GM18499 (cell line): Measurements from ENCODE around the gene BAZ1B.

Experiments
- ATAC-seq: cut with Tn5 transposase; IDR thresholded peaks from one replicate; pipeline ENCODE4 v1.9.1; 2021; ENCODE audit warnings: moderate number of reproducible peaks; ENCODE audit not compliant: insufficient read depth, unreplicated experiment

Gene BAZ1B

DNA sequence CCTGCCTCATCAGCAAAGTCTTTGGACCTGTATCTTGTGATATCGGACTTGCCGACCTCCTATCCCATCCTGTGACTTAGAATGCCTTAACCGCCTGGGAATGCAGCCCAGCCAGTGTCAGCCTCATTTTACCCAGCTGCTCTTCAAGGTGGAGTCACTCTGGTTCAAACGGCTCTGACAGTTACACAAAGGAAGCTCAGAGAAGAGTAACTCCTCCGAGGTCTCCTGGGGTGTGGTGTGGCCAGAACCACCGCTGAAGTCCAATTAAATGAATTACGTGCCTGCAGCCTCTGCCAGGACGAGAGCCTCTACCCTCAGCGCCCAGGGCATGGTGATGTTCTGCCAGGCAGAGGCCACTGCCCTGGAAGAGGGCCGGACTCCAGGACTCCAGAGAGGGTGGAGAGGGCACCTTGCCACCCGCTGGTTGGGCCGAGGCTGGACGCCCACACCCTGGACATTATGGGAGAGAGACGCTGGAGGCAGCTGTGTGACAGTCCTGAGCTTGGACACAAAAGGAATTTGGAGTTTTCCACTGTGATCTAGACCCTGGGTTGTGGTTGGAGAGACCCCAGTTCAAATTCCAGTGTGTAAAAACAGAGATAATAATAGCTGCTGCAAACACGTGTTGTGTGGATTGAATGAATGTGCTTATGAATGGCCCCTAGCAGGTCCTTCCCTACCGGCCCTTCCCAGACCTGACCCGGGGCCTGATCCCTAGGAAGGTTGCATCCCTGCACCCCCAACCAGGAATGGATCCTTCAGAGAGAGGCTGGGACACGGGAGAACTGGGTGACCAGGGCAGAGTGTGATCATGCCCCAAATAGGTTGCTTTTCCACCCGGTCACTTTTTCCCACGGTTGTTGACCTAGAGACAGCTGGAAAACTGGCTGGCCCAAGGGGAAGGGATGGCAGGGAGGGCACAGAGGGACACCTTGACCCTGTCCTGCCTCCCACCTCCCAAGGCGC, 126.3 kb downstream of the BAZ1B start:
- no peak for ATAC-seq

DNA sequence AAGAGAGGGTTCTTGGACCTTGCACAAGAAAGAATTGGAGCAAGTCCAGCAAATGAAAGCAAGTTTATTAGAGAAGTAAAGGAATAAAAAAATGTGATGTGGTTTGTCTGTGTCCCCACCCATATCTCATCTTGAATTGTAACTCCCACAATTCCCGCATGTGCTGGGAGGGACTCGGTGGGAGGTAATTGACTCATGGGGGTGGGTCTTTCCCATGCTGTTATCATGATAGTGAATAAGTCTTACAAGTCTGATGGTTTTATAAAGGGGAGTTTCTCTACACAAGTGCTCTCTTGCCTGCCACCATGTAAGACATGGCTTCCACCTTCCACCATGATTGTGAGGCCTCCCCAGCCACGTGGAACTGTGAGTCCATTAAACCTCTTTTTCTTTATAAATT, 127.7 kb downstream of the BAZ1B start:
- no peak for ATAC-seq

DNA sequence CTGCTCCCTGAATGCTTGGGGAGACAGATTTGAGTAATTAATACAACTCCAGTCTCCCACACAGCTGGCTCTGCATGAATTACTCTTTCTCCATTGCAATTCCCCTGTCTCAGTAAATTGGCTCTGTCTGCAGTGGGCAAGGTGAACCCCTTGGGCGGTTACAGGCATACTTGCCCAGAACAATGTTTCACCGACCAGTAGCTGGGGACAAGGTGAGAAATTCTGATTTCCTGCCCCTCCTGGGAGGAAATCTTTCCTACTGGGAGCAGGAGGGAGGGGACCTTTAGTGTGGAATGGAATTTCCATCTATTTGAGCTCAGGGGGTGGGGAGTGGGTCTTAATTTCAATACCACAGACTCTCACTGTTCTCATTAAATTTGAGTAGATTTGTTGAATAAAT, 130.7 kb downstream of the BAZ1B start:
- ATAC-seq, result no peak
